Measurements from ENCODE around the gene PAX7.

DNA sequence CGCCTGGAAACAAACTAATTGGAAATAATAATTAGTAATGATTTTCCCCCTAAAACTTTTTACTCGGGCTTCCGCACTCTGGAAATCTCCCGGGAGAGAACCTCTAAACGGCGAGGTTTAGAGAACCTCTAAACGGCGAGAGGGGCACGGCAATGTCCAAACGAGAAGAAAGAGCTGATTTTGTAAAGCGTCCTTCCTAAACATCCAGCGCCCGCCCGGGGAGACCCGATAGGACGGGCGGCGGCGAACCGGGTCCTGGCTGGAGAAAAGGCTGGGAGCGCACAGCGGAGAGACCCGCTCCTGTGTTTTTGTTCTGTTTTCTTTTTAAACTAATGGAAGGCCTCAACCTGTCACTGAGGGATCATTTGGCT, 1.6 kb downstream of the PAX7 start:
- TF ChIP-seq, protein P1, sequence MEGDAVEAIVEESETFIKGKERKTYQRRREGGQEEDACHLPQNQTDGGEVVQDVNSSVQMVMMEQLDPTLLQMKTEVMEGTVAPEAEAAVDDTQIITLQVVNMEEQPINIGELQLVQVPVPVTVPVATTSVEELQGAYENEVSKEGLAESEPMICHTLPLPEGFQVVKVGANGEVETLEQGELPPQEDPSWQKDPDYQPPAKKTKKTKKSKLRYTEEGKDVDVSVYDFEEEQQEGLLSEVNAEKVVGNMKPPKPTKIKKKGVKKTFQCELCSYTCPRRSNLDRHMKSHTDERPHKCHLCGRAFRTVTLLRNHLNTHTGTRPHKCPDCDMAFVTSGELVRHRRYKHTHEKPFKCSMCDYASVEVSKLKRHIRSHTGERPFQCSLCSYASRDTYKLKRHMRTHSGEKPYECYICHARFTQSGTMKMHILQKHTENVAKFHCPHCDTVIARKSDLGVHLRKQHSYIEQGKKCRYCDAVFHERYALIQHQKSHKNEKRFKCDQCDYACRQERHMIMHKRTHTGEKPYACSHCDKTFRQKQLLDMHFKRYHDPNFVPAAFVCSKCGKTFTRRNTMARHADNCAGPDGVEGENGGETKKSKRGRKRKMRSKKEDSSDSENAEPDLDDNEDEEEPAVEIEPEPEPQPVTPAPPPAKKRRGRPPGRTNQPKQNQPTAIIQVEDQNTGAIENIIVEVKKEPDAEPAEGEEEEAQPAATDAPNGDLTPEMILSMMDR (IDR thresholded peaks at IDR 0.05) = no peak
- TF ChIP-seq ZFX (IDR thresholded peaks at IDR 0.05; ENCODE audit: borderline replicate concordance) = no peak
